Measurements from ENCODE around the gene ATP6V0E1.
"Not testable (repeated sequence)": the region's sequence is repeated elsewhere in the genome, so short reads cannot be mapped to it uniquely, and the experiment has no call there.

ATP6V0E1 gene

DNA sequence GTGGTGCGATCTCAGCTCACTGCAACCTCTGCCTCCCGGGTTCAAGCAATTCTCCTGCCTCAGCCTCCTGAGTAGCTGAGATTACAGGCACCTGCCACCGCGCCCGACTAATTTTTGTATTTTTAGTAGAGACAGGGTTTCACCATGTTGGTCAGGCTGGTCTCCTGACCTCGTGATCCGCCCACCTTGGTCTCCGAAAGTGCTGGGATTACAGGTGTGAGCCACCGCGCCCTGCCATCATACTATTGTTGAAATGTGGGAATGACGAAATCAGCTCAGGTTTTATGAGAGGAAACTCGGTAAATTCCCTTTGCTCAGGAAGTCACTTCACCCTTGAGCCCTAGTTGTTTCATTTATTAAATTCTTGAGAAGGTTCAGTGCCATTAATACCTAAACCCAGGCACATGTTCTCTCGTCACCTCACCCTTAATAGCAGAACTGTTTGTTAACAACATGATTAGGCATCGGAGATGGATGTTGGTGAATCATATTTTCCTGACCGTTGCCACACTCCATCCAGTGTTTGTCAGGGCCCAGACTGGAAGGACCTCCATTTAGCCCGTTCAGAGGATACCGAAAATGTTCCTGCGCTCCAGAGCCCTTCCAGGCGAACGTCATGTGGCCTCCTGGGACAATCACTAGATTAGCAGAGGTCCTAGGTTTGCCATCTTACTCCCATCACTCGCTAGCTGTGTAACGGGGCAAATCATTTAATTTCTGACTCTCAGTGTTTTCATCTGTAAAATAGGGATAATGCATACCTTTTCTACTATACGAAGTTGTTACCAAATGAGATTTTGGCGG lies 52.5 kb downstream of the ATP6V0E1 start:
- no peak for DNase-seq (ENCODE audit: low spot score)

DNA sequence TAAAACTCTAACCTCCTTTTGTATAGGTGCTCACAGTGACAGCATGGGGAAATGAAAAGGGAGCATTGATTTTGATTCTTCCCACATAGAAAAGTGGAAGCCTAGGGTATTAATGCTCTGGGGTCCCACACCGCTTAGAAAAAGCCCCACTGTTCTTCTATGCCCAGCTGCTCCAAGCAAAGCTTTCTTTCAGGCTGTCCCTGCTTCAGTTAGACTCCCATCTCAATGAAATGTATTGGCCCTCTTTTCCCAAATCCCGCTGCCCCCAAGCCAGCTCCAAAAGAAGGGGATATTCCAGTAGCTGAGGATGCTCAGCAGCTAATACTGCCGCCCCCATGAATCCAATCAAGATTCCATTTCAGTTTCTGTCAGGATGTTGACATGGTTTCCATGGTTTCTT lies 55.6 kb downstream of the ATP6V0E1 start:
- DNase-seq (ENCODE audit: low spot score) = no peak

DNA sequence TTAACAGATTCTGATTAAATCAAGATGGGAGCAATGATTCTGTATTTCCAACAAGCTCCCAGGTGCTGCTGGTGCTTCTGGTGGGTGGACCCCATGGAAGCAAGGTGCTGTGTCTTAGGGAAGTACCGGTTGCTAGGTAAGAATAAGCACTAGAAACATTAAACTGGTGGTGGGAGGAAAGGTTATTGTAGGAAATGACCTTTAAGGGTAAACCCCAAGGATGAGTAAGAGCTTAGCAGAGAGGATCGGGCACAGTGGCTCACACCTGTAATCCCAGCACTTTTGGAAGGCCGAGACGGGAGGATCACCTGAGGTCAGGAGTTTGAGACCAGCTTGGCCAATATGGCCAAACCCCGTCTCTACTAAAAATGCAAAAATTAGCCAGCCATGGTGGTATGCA lies 56.4 kb downstream of the ATP6V0E1 start:
- no peak for DNase-seq (ENCODE audit: low spot score)

DNA sequence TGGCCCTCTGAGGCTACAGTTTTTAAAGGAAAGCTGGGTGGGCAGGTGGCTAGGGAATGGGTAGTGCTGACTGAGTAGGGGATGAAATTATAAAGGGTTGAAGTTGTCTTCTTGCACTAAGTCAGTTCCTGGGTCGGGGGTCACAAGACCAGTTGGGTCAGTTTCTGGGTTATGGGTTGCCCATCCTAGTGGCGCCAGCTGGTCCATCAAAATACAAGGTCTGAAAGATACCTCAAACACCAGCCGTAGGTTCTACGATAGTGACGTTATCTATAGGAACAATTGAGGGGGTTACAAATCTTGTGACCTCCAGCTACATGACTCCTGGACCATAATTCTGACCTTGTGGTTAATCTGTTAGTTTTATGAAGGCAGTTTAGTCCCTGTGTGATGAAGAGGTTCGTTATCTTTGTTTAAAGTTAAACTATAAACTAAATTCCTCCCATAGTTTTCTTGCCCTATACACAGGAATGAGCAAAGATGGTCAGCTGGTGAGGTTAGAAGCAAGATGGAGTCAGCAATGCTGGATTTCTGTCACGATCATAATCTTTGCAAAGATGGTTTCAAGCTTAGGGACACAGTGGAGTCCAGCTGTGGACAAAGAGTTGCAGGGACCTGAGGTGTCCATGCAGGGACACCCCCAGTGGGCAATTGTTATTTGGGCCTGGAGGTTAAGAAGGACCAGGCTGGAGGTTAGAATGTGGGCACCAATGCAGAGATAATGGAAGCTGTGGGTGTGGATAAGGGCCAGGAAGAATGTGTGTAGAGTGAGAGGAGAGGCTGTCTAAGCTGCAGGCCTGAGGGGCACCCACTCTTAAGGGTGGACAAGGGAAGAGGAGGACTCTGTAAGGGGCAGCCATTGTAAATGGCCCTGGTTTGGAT lies 58.6 kb downstream of the ATP6V0E1 start:
- no peak for DNase-seq (ENCODE audit: low spot score)

DNA sequence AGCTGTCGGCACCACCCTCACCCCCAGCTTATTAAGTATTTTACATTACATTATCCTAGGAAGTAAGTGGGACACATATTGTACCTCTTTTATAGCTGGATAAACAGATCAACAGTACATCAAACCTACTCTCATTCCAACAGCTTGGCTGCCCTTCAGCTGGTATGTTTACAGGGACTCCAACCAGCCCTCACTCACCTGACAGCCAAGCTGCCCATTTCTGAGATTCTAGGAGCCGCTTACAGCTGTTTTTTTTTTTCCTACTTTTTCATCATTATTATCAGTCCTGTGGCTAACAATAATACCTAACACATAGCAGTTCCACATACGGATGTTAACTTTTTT lies 59.2 kb downstream of the ATP6V0E1 start:
- no peak for DNase-seq (ENCODE audit: low spot score)

DNA sequence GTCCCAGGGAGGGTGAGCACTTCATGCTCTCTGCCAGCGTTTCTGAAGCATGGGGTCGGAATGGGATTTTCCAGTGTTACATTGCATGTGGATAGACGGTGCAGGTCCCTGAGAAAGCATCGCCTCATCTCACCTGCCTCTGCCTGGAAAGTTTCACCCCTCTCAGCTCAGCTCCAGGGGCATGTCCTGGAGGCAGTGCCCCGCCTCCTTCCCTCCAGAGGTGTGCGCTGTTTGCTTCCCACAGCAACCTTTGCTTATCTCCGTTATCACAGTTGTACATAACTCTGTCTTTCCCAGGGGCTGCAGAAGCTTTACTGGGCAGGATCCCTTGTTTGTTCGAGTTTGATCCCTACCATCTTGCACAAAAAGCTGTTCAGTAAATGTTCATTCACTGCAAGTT lies 61.9 kb downstream of the ATP6V0E1 start:
- DNase-seq (ENCODE audit: low spot score) = no peak

DNA sequence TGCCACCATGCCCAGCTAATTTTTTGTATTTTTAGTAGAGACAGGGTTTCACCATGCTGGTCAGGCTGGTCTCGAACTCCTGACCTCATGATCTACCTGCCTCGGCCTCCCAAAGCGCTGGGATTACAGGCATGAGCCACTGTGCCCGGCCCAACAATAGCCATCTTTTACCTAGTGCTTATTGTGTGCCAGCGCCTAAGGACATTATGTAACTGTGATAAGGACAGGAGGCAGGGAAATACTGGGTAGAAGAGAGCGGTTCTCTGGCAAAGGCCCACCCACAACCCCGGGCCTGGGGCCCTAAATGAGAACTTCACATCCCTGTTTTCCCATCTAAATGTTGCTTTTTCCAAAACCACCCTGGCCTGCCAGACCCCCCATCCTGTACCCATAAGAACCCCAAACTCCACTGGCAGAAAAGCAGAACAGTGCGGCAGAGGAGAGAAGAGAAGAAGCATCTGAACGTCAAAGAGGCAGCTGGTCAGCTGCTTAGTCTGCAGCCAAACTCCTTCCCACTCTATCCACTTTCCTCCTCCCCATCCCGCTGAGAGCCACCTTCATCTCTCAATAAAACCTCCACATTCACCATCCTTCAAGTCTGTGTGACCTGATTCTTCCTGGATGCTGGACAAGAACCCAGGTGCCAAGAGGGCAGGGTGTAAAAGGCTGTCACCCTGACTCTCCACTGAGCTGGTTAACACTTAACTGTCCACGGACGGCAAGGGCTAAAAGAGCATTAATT lies 63.7 kb downstream of the ATP6V0E1 start:
- DNase-seq (ENCODE audit: low spot score) = not testable (repeated sequence)

DNA sequence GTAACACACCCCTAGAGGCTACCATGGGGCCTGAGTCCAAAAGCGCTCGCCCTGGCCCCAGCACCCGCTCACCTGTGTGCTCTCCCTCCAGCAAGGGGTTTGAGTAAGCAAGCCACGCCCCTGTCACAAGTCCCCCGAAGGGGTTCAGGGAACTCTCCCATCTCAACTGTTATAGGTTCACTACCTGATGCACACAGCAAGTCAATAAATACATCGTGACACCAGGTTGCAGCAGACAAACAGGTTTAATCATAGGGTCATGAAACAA lies 64.2 kb downstream of the ATP6V0E1 start:
- no peak for DNase-seq (ENCODE audit: low spot score)

DNA sequence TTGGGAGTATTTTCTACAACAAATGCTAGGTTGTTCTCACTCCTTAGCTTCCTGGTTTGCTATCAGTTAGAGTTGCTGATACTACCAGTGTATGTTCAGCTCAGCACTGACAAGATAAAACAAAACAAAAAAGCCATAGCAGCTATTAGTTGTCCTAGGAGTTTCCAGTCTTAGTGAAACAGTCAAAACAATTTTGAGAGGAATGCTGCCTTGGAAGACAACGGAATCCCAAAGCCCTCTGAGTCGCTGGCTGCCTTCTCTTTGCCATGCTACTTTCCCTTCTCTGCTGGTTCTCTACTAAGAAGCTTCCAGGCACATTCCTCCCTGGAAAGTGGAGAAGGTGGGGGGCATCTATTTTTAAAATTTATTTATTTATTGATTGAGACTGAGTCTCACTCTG lies 67.2 kb downstream of the ATP6V0E1 start:
- DNase-seq (ENCODE audit: low spot score) = no peak

DNA sequence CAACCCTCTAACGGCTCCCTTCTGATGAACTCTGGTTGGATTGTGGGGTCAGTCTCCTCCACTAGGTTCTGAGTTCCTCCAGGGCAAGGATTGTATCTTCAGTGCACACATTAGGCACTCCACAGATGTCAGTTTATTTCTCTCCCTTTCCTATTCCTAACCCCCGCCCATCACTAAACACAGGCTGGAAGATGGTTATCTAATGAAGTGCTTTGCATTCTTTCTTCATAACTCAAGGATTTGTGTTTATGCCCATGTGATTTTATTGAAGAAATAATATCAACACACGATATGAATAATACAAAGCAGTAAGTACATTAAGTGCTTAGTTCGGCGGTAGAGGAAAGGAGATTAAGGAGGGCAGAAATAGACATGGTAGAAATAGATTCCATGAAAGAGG lies 68.2 kb downstream of the ATP6V0E1 start:
- DNase-seq (ENCODE audit: low spot score) = no peak

DNA sequence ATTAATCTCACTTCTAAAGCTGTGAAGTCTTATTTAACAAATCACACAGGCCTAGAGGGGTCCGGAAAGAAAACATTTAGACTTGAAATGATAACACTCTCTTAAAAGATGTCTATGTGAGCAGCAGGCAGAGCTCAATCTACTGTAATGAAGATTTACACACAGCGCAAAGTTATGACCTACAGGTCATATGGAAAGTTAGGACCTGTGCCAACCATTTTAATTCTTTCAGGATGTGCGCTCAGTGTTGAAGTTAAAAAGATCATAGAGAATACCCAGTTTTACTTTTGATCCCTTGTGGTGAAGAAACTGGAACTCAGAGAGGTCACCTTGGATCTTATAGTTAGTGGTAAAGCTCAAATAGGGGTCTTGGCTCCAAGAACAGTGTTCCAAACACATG lies 69.5 kb downstream of the ATP6V0E1 start:
- no peak for DNase-seq (ENCODE audit: low spot score)

DNA sequence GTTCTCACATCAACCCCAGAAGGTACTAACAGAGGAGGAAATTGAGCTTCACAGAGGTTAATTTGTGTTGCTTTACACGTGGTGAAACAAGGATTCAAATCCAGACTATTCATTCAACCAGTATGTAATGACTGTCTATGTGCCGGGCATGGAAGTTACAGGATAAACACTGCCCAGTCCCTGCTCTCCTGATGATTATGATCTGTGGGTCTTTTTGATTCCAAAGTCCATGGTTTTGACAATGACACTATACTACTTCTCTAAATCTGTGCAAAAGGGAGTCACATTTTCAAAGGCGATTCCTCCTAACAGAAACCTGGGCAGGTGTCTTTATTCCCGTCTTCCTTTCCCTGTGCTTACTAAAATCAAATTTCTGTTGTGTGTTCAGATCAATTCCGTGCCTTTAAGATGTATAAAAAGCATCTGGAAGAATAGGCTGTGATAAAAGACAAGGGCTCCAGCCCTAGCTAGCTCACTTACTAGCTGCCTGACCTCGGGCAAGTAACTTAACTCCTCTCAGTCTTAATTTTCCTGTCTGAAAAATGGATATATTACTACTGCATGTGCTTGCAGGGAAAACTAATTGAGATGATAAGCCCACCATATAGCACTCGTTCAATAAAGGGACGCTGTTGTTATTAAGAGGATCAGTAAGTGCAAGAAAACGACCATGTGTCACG lies 71.6 kb downstream of the ATP6V0E1 start:
- DNase-seq (ENCODE audit: low spot score) = no peak

DNA sequence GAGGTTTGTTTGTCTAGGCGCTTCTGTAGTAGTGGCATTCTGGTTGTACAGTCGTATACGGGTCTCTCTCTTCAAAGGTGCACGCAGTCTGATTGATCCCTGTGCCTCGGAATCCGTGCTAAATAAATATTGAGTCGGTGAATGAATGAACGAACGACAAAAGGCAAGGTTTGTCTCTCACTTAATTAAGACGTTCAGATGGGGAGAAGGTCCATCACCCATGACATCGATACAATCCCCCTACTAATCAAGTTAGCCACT lies 72.1 kb downstream of the ATP6V0E1 start:
- DNase-seq (ENCODE audit: low spot score) = no peak

DNA sequence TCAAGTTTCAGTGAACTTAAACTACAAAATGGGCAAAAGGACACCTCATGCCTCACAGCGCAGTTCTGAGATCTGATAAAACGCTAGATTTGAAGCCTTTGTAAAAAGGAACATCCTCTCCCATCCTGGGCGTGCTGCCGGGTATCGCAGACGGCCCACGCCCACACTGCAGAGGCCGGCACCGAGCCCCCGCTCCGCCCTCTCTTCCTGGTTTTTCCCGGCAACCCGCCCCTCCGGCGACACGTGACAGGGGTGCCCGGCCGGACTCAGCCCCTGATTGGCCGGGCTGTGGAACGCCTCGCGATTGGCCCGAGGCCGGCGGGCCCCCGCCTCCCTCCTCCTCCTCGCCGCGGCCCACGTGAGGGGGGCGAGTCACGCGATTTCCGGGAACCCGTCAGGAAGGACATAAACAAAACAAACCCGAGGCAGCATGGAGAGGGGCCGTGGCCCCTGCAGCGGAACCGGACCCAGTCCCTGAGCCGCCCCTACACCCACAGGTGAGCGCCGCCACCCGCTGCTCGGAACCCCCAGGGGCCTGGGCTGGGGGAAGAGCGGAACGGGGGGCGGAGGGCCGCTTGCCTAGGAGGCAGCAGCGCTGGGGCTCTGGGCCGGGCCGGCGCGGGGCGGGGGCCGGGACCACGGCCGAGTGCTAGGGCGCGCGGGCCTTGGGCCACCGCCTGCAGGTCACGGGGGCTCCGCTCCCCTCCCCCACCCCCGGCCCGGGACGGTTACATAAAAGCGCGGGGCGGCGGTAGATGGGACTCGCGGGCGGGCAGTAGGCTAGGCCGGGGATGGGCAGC lies 72.6 kb downstream of the ATP6V0E1 start, which contains the start of gene CREBRF:
CREBRF (plus strand) TSS at position 370 of the 800 bp plus-strand sequence. CDS start 24,424 bp downstream, outside the sequence.
- DNase-seq (ENCODE audit: low spot score) = peak; percentile 94

DNA sequence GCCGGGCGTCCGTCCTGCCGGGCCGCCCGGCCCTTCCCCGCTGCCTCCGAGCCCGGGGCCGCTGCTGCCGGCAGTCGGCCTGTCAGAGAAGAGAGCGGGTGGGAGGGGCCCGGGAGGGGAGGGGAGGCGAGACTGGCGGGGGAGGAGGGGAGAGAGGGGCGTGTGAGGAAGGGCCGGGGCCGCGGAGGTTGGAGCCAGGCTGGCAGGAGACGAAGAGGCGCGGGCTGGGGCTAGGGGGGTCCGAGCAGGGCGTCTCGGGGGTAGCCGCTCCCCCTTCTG lies 73.2 kb downstream of the ATP6V0E1 start:
- DNase-seq (ENCODE audit: low spot score) = no peak

DNA sequence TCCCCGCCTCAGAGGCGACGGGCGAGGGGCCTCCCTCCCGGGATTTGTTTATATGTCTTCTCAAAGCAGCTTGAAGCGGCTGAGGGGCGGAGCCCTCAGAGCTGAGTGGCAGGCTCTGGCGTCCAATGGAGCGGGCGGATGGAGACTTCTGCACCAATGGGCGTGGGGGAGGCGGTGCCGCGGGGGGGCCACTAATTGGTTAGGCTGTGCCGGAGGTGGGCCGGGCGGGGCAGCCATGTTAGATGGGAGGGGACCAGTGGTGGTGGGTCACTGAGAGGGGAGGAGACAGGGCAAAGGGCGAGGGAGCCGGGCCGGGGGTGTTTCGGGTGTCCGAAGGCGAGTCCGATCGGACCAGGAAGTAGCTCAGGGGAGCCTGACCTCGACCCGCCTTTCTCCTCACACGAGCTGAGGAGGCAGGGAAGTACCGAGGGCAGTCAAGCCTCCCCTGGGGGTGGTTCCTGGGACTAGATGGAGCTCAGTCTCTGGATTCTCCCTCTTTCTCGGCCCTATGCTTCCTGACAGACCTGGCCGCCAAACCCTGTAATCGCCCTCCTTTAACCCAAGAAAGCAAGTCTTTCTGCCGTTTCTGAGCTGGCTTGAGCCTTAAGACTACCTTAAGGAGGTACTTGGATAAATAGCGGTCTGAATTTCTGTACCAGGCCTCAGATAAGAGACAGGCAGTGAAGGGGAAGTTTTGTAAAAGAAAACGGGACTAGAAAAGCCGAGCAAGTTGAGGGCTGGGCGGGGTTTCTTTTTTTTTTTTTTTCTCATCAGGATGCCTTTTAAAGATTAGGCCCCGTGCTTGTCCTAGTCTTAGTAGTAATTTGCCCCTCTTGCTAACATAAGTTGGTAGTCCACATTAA lies 73.7 kb downstream of the ATP6V0E1 start:
- DNase-seq (ENCODE audit: low spot score) = peak; percentile 98

DNA sequence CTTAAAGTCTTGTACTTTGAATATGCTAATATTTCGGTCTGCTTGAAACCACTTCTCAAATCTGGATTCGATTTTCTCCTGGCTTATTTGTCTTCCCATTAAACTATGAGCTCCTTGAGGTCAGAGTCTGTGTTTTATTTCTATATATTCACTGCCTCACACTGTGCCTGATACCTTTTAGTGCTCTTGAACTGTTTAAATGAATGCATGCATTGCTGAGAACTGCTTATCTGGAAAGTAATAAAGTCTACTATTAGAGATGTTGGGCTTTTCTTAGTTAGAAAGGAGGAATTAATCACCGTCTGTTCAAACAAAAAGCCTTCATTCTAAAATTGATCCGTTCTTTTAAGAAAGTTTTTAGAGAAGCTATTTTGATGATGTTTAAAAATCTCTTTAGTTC lies 78.6 kb downstream of the ATP6V0E1 start:
- no peak for DNase-seq (ENCODE audit: low spot score)

DNA sequence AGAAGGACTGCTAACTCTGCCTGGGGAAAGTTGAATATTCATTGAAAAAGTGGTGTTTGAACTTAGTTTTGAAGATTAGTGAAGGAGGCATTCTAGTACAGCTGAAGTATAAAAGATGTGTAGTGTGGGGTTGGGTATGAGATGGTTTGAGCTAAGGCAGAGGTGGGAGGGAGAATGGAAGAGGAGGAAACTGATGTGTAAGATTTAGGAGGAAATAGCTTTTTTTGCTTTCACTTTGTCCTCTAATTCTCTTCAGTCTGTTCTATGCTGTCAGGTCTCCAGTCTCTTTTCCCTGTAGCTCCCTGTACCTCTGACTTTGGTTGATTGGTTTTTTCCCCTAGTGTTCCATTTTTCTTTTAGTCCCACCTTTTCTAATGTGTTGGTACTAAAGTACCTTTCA lies 81.6 kb downstream of the ATP6V0E1 start:
- DNase-seq (ENCODE audit: low spot score) = no peak

DNA sequence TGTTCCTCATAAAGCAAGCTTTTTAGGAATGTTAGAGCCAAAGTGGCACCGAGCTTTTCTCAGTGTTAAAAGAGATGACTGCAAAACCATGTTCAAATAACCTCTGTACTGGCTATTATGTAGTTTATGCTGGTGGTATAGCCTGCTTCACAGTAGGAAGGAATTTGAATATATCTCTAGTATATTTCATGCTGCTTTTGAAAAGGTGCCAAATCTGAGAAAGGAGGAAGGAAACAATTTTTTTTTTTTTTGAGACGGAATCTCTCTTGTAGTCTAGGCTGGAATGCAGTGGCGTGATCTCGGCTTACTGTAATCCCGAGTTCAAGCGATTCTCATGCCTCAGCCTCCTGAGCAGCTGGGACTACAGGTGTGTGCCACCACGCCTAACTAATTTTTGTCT lies 86.1 kb downstream of the ATP6V0E1 start:
- no peak for DNase-seq (ENCODE audit: low spot score)

DNA sequence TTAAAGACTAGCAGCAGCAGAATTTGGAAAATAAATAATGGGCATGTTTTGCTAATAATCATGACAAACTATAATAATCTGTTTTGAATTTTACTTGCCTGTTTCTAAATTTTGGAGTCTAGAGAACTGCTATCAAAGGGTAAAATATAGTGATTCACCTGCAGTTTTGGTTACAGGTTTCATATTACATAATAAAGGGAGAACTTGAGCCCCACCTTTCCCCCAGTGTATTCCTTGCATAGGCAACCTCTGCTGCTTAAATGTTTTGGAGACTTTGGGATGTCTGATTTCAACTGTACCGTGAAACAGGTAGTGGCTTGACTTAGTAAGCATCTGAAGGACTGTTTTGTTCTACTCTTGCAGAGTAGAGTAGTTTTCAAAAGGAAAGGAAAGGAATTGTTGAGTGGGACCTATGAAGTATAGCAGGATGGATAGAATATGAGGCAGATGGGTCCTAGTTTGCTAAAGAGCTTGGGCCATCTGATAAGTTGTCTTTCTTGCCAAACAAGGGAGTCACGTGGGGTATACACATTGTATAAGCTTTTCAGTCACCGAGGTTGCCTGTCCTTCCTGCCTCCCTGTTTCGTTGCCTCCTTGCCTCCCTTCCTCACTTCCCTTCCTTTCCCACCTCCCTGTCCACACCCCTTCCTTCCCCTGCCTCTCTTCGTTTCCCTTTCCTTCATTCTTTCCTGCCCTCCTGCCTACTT lies 91.7 kb downstream of the ATP6V0E1 start:
- no peak for DNase-seq (ENCODE audit: low spot score)
